HL-60 (cell line): ENCODE measurements around the gene PLCB1.

Source experiments
- DNase-seq, 2 experiments: peaks; one replicate each; pipeline ENCODE4 v3.0.0-alpha.2; 2010 to 2020; ENCODE audit warnings: low read depth in 1 of 2, low spot score in 1 of 2
- H3K27ac ChIP-seq: fragments of 250-450 bp; sonication (Bioruptor Pico); replicated peaks from 2 replicates; pipeline ENCODE4 v1.5.1; 2020; ENCODE audit warnings: mild to moderate bottlenecking, moderate library complexity
- H3K27me3 ChIP-seq: fragments of 250-450 bp; sonication (Bioruptor Pico); 2 replicates; pipeline ENCODE4 v1.5.1; 2021; ENCODE audit warnings: mild to moderate bottlenecking, moderate library complexity; ENCODE audit not compliant: insufficient read depth, poor library complexity, severe bottlenecking
- H3K4me3 ChIP-seq: replicated peaks from 2 replicates; pipeline ENCODE4 v1.5.1; 2011; ENCODE audit warnings: mild to moderate bottlenecking, control low read depth, low read length; ENCODE audit not compliant: insufficient read depth
- GABPA ChIP-seq: IDR thresholded peaks from 2 replicates; pipeline ENCODE4 v1.6.1; 2012; ENCODE audit warnings: low read depth
- POLR2AphosphoS5 ChIP-seq: IDR thresholded peaks from 2 replicates; pipeline ENCODE4 v1.6.1; 2012; ENCODE audit warnings: low read depth
- SPI1 ChIP-seq: IDR thresholded peaks from 2 replicates; pipeline ENCODE4 v1.6.1; 2012; ENCODE audit warnings: low read depth, mild to moderate bottlenecking, borderline replicate concordance
- TF ChIP-seq, protein P1 (sequence below): IDR thresholded peaks from 2 replicates; pipeline ENCODE4 v1.6.1; 2012; ENCODE audit warnings: low read depth; ENCODE audit not compliant: insufficient replicate concordance
- TF ChIP-seq, protein P2 (sequence below): IDR thresholded peaks from one replicate; pipeline ENCODE4 v1.5.1; 2011; ENCODE audit warnings: low read length, control low read depth, inconsistent platforms; ENCODE audit not compliant: insufficient read depth

The PLCB1 gene

DNA sequence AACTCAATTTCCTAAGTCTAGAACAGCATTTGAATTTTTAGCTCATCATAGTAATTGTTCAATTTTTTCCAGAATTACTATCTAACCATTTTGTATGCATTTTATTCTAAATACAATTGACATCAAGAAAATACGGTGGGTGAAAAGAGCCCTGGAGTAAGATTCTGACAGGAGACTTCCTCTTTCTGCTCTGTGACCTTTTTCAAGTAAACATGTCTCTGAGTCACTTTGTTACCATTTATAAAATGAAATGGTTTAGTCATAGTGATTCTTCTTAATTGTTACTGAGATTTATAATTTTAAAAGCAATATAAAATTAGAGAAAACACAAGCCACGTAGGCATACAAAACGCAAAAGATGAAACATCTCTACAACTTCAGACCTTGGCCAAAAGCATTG is 80.2 kb downstream of the PLCB1 start:
- Histone ChIP-seq H3K27ac (no peak overlapping the region), H3K27me3 (no peaks in the 10 kb centered on the region), H3K4me3 (no peak overlapping the region)
- DNase-seq = no peak
- TF ChIP-seq POLR2AphosphoS5 (no peak), SPI1 (peak; percentile 63)

DNA sequence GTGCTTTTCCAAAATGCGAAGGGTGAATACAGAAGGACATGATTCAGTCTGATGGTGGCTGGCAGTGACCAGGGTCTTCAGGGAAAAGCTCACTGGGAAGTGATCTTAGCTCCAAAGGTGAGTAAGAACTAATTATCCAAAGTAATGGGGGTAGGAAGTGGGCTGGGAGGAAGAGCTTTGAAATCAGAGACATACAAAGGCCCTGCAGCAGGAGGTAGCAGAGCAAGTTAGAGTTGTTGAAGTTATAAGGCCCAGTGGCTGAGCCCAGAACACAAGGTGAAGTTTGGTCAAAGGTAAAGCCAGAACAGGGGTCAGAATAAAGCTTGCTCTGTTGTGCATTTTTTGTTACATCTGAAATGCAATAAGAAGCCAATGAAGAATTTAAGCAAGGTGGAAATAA is 81.2 kb downstream of the PLCB1 start:
- DNase-seq = no peak
- H3K27me3 ChIP-seq = no peaks in the 10 kb centered on the region
- H3K4me3 ChIP-seq = no peak overlapping the region
- TF ChIP-seq, protein P1, sequence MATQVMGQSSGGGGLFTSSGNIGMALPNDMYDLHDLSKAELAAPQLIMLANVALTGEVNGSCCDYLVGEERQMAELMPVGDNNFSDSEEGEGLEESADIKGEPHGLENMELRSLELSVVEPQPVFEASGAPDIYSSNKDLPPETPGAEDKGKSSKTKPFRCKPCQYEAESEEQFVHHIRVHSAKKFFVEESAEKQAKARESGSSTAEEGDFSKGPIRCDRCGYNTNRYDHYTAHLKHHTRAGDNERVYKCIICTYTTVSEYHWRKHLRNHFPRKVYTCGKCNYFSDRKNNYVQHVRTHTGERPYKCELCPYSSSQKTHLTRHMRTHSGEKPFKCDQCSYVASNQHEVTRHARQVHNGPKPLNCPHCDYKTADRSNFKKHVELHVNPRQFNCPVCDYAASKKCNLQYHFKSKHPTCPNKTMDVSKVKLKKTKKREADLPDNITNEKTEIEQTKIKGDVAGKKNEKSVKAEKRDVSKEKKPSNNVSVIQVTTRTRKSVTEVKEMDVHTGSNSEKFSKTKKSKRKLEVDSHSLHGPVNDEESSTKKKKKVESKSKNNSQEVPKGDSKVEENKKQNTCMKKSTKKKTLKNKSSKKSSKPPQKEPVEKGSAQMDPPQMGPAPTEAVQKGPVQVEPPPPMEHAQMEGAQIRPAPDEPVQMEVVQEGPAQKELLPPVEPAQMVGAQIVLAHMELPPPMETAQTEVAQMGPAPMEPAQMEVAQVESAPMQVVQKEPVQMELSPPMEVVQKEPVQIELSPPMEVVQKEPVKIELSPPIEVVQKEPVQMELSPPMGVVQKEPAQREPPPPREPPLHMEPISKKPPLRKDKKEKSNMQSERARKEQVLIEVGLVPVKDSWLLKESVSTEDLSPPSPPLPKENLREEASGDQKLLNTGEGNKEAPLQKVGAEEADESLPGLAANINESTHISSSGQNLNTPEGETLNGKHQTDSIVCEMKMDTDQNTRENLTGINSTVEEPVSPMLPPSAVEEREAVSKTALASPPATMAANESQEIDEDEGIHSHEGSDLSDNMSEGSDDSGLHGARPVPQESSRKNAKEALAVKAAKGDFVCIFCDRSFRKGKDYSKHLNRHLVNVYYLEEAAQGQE = no peak
- no peak for TF ChIP-seq POLR2AphosphoS5
- no peak for TF ChIP-seq GABPA
- no peak for TF ChIP-seq SPI1
- TF ChIP-seq, protein P2, sequence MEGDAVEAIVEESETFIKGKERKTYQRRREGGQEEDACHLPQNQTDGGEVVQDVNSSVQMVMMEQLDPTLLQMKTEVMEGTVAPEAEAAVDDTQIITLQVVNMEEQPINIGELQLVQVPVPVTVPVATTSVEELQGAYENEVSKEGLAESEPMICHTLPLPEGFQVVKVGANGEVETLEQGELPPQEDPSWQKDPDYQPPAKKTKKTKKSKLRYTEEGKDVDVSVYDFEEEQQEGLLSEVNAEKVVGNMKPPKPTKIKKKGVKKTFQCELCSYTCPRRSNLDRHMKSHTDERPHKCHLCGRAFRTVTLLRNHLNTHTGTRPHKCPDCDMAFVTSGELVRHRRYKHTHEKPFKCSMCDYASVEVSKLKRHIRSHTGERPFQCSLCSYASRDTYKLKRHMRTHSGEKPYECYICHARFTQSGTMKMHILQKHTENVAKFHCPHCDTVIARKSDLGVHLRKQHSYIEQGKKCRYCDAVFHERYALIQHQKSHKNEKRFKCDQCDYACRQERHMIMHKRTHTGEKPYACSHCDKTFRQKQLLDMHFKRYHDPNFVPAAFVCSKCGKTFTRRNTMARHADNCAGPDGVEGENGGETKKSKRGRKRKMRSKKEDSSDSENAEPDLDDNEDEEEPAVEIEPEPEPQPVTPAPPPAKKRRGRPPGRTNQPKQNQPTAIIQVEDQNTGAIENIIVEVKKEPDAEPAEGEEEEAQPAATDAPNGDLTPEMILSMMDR = no peak
- H3K27ac ChIP-seq = peak overlapping the region; percentile 47; the same call in 1 of the 2 replicates

DNA sequence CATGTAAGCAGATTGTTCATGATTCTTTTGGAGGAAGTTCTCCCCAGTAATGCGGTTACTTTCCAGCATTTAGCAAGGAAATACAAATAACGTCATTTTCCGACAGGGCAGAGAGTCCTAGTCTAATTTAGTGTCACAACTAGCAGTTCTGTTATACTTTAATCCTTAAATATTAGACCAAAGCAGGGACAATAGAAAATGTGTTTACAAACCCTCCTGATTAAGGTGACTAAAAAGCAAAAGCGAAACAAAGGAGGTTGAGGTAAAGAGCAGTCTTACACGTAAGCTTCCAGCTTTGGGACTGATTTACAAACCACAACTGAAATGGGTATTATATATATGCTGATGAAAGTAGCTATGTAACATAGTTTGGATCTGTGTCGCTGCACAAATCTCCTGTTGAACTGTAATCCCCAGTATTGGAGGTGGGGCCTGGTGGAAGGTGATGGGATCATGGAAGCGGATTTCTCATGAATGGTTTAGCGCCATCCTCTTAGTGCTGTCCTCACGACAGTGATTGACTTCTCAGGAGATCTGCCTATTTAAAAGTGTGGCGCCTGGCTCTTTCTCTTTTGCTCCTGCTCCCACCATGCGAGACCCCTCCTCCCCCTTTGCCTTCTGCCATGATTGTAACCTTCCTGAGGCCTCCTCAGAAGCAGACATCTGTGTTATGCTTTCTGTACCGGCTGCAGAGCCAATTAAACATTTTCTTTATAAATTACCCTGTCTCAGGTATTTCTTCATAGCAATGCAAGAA is 81.9 kb downstream of the PLCB1 start:
- Histone ChIP-seq H3K4me3 (0 out of 2 replicates have a peak overlapping the region, but pooled peaks have one; percentile 3), H3K27me3 (no peaks in the 10 kb centered on the region), H3K27ac (peak overlapping the region; percentile 47)
- peak in 1 of 2 experiments; percentile 20 for DNase-seq
- TF ChIP-seq POLR2AphosphoS5 (peak; percentile 20; the same call in 1 of the 2 replicates), GABPA (no peak), SPI1 (0 out of 2 replicates have a peak, but pooled peaks have one; percentile 1)

DNA sequence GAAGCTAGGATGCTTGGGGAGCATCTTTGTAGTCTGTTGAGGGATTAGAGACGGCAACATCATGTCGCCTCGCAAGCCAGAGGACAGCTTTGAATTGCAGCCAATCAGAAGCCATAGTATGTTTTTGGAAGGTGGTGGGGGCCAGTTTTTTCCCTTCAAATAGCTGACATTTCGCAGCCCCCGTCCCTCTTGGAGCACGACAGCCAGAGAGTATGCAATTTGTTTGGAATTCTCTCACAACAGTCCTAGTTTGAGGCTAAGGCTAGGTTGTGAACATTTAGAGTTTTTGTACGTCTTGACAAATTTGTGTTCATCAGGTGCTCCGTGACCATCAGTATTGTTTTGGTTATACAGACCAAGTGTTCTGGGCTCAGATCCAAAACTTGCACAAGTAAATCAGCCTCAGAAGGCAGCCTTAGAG is 83.3 kb downstream of the PLCB1 start:
- no peak for DNase-seq
- no peak overlapping the region for H3K27ac ChIP-seq
- H3K27me3 ChIP-seq = no peaks in the 10 kb centered on the region
- H3K4me3 ChIP-seq = no peak overlapping the region
- TF ChIP-seq, protein P2 = no peak
- TF ChIP-seq SPI1 = no peak
- no peak for TF ChIP-seq GABPA
- TF ChIP-seq POLR2AphosphoS5 = no peak
- TF ChIP-seq, protein P1 = no peak
